ENCODE data around the gene UMOD.
"Not testable (repeated sequence)": the region's sequence is repeated elsewhere in the genome, so short reads cannot be mapped to it uniquely, and the experiment has no call there.

The UMOD gene

GRCh38 chr16:20327444-20328041, 25.0 kb downstream of the UMOD start, which contains the start of gene GP2:
Gene GP2, minus strand, starts transcription at chr16:20327513. Its CDS starts 1,082 bp downstream, at chr16:20326431.
- no peak within 1 kb of the TSS for H3K4me2 ChIP-seq
- no peak for TF ChIP-seq Cebpa-rat (IDR thresholded peaks at IDR 0.05)

GRCh38 chr16:20326321-20326720, 26.2 kb downstream of the UMOD start:
- no peaks in the 10 kb centered on the region for H3K36me3 ChIP-seq
- TF ChIP-seq Cebpa-rat (IDR thresholded peaks at IDR 0.05), result no peak
- H4K20me1 ChIP-seq, result peaks cover 0 to 4% (median 0%) of the 10 kb centered on the region in 11 experiments; a peak in 1 of 22 replicates
- H3K9me3 ChIP-seq (replicated peaks in 1 of 11), result no peaks in the 10 kb centered on the region; a peak in 1 of 22 replicates
- H3K4me3 ChIP-seq, result no peak overlapping the region
- H3K9ac ChIP-seq, result no peak overlapping the region
- H3K4me1 ChIP-seq, result no peaks in the 10 kb centered on the region
- no peak overlapping the region for H3K4me2 ChIP-seq
- no peak overlapping the region for H3K27ac ChIP-seq
- no peaks in the 10 kb centered on the region for H3K27me3 ChIP-seq

More at GRCh38 chr16:20327444-20328041, 25.0 kb downstream of the UMOD start, which contains the start of gene GP2:
- H3K4me1 ChIP-seq, result no peaks in the 10 kb centered on the region
- no peaks in the 10 kb centered on the region for H3K27me3 ChIP-seq
- H3K9ac ChIP-seq, result no peak within 1 kb of the TSS
- no peak within 1 kb of the TSS for H3K27ac ChIP-seq
- no peaks in the 10 kb centered on the region for H3K36me3 ChIP-seq
- no peaks in the 10 kb centered on the region; a peak in 1 of 22 replicates for H3K9me3 ChIP-seq (replicated peaks in 1 of 11)
- H4K20me1 ChIP-seq, result peaks cover 0 to 4% (median 0%) of the 10 kb centered on the region in 11 experiments; a peak in 1 of 22 replicates
- H3K4me3 ChIP-seq, result no peak within 1 kb of the TSS

- Histone ChIP-seq H3K4me2 (no peak overlapping the region), H3K4me3 (no peak overlapping the region), H3K9ac (no peak overlapping the region), H3K36me3 (no peaks in the 10 kb centered on the region), H3K27ac (no peak overlapping the region), H3K9me3 (replicated peaks in 1 of 11) (no peaks in the 10 kb centered on the region; a peak in 1 of 22 replicates), H3K4me1 (no peaks in the 10 kb centered on the region), H4K20me1 (peaks cover 0 to 4% (median 0%) of the 10 kb centered on the region in 11 experiments; a peak in 1 of 22 replicates), H3K27me3 (no peaks in the 10 kb centered on the region)
- TF ChIP-seq Cebpa-rat (IDR thresholded peaks at IDR 0.05), result no peak
Observed at GRCh38 chr16:20325005-20325404, 27.5 kb downstream of the UMOD start.

GRCh38 chr16:20323591-20324117, 28.9 kb downstream of the UMOD start:
- no peaks in the 10 kb centered on the region; a peak in 1 of 22 replicates for H3K9me3 ChIP-seq (replicated peaks in 1 of 11)
- no peak overlapping the region for H3K4me3 ChIP-seq
- H3K4me1 ChIP-seq, result no peaks in the 10 kb centered on the region
- no peaks in the 10 kb centered on the region for H3K36me3 ChIP-seq
- H3K27me3 ChIP-seq, result no peaks in the 10 kb centered on the region
- H3K27ac ChIP-seq, result no peak overlapping the region
- peaks cover 0 to 4% (median 0%) of the 10 kb centered on the region in 11 experiments; a peak in 1 of 22 replicates for H4K20me1 ChIP-seq
- no peak overlapping the region for H3K4me2 ChIP-seq
- TF ChIP-seq Cebpa-rat (IDR thresholded peaks at IDR 0.05), result no peak
- H3K9ac ChIP-seq, result no peak overlapping the region

- Histone ChIP-seq H3K27me3 (no peaks in the 10 kb centered on the region), H3K36me3 (no peaks in the 10 kb centered on the region), H3K9ac (no peak overlapping the region), H3K4me3 (no peak overlapping the region), H3K4me1 (no peaks in the 10 kb centered on the region), H3K9me3 (replicated peaks in 1 of 11) (no peaks in the 10 kb centered on the region; a peak in 1 of 22 replicates), H3K27ac (no peak overlapping the region), H3K4me2 (no peak overlapping the region), H4K20me1 (peaks cover 0 to 4% (median 0%) of the 10 kb centered on the region in 11 experiments; a peak in 1 of 22 replicates)
- TF ChIP-seq Cebpa-rat (IDR thresholded peaks at IDR 0.05), result no peak
Observed at GRCh38 chr16:20322696-20323095, 29.8 kb downstream of the UMOD start.

GRCh38 chr16:20321671-20322070, 30.8 kb downstream of the UMOD start:
- no peaks in the 10 kb centered on the region for H3K36me3 ChIP-seq
- H3K9ac ChIP-seq, result no peak overlapping the region
- no peak overlapping the region for H3K27ac ChIP-seq
- H3K4me2 ChIP-seq, result no peak overlapping the region
- TF ChIP-seq Cebpa-rat (IDR thresholded peaks at IDR 0.05), result no peak
- H3K9me3 ChIP-seq (replicated peaks in 1 of 11), result no peaks in the 10 kb centered on the region
- no peak overlapping the region for H3K4me3 ChIP-seq
- peaks cover 0 to 4% (median 0%) of the 10 kb centered on the region in 11 experiments; a peak in 1 of 22 replicates for H4K20me1 ChIP-seq
- no peaks in the 10 kb centered on the region for H3K4me1 ChIP-seq
- H3K27me3 ChIP-seq, result no peaks in the 10 kb centered on the region

- H4K20me1 ChIP-seq; H3K9ac ChIP-seq; H3K4me2 ChIP-seq; H3K36me3 ChIP-seq; H3K27ac ChIP-seq; H3K9me3 ChIP-seq (replicated peaks in 1 of 11); H3K4me1 ChIP-seq; H3K4me3 ChIP-seq; H3K27me3 ChIP-seq: not testable (repeated sequence)
Observed at GRCh38 chr16:20321051-20321450, 31.5 kb downstream of the UMOD start.

GRCh38 chr16:20320592-20320991, 31.9 kb downstream of the UMOD start:
- Histone ChIP-seq H3K36me3 (no peaks in the 10 kb centered on the region), H4K20me1 (peaks cover 0 to 4% (median 0%) of the 10 kb centered on the region in 11 experiments; a peak in 1 of 22 replicates), H3K27ac (no peak overlapping the region)

GRCh38 chr16:20320178-20320577, 32.3 kb downstream of the UMOD start:
- Histone ChIP-seq H3K4me1 (no peaks in the 10 kb centered on the region), H3K36me3 (no peaks in the 10 kb centered on the region), H3K4me3 (no peak overlapping the region), H3K9me3 (replicated peaks in 1 of 11) (no peaks in the 10 kb centered on the region), H3K27ac (no peak overlapping the region), H3K27me3 (no peaks in the 10 kb centered on the region), H3K4me2 (no peak overlapping the region), H4K20me1 (peaks cover 0 to 4% (median 0%) of the 10 kb centered on the region in 11 experiments; a peak in 1 of 22 replicates), H3K9ac (no peak overlapping the region)
- TF ChIP-seq Cebpa-rat (IDR thresholded peaks at IDR 0.05), result no peak

More at GRCh38 chr16:20320592-20320991, 31.9 kb downstream of the UMOD start:
- no peak overlapping the region for H3K9ac ChIP-seq
- no peaks in the 10 kb centered on the region for H3K9me3 ChIP-seq (replicated peaks in 1 of 11)
- H3K4me1 ChIP-seq, result no peaks in the 10 kb centered on the region
- no peak for TF ChIP-seq Cebpa-rat (IDR thresholded peaks at IDR 0.05)
- H3K27me3 ChIP-seq, result no peaks in the 10 kb centered on the region
- H3K4me2 ChIP-seq, result no peak overlapping the region
- H3K4me3 ChIP-seq, result no peak overlapping the region

GRCh38 chr16:20319406-20319805, 33.1 kb downstream of the UMOD start:
- Histone ChIP-seq H3K4me2 (no peak overlapping the region), H3K9ac (no peak overlapping the region), H3K36me3 (no peaks in the 10 kb centered on the region), H3K27me3 (no peaks in the 10 kb centered on the region), H4K20me1 (peaks cover 0 to 4% (median 0%) of the 10 kb centered on the region in 11 experiments; a peak in 1 of 22 replicates), H3K27ac (no peak overlapping the region), H3K4me1 (no peaks in the 10 kb centered on the region), H3K4me3 (no peak overlapping the region), H3K9me3 (replicated peaks in 1 of 11) (no peaks in the 10 kb centered on the region)
- TF ChIP-seq Cebpa-rat (IDR thresholded peaks at IDR 0.05), result no peak

All from BLaER1 treated with 17β-estradiol and CSF1 and Interleukin-3, amounts not matched to agents 10 nM and 100 nM (cell line).